COLO668 (cell line): ENCODE data around the gene SLC13A4.
"Not testable (repeated sequence)": the region's sequence is repeated elsewhere in the genome, so short reads cannot be mapped to it uniquely, and the experiment has no call there.

ENCODE experiments used
- DNase-seq: peaks from one replicate; lab custom pipeline; 2025; ENCODE audit not compliant: unreplicated experiment; lab: John Stamatoyannopoulos, UW

The SLC13A4 gene

DNA sequence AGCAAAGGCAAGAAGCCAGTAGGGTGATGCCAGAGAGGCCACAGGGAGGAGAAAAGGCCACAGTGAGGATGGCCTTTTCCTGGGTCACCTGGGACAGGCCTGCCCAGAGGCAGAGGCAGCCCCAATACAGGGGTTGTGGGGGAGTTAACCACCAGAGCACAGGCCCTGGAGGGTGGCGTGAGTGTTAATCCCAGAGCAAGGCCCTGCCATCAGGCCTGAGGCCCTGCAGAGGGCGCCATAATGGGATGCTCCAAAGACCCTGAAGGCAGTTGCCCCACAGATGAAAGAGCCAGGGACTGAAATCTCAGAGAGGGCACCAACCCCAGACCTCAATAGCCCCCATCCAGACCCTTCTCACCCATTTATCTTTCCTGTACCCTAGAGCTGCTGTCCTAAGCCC lies 23.9 kb downstream of the SLC13A4 start:
- no peak for DNase-seq

- DNase-seq, result no peak
Measured at GRCh38 chr7:135697276-135698049, 30.5 kb downstream of the SLC13A4 start.

GRCh38 chr7:135693558-135693957 lies 34.4 kb downstream of the SLC13A4 start:
- DNase-seq, result no peak

DNA sequence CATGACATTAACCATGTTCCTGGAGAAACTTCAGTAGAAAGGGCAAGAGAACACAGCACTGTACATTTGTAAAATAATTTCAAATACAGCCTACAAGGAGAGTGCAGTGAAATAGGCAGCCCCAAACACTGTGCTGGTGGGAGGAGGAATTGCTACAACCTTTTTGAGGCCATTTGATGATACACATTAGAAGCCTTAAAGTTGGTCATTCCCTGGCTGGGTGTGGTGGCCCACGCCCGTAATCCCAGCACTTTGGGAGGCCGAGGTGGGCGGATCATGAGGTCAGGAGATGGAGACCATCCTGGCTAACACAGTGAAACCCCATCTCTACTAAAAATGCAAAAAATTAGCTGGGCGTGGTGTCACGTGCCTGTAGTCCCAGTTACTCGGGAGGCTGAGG lies 35.4 kb downstream of the SLC13A4 start:
- DNase-seq, result not testable (repeated sequence)

GRCh38 chr7:135692055-135692454 lies 35.9 kb downstream of the SLC13A4 start:
- DNase-seq, result no peak

DNA sequence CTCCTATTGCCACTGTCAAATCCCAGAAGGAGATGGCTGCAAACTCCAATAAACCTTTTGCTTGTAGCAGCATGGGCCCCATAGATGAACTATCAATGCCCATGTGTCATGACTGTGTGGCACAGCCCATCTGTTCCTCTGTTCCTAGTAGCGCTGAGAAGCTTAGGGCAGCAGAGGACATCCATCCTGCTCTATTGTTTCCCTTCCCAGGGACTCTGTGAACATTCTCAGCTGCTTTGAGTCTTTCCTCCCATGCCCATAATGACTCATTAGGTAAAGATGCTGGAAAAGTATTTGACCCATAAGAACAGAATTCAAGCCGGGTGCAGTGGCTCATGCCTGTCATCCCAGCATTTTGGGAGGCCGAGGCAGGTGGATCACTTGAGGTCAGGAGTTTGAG lies 37.4 kb downstream of the SLC13A4 start:
- no peak for DNase-seq

GRCh38 chr7:135687466-135687865 lies 40.5 kb downstream of the SLC13A4 start:
- no peak for DNase-seq

GRCh38 chr7:135685306-135686084 lies 42.5 kb downstream of the SLC13A4 start:
- no peak for DNase-seq

GRCh38 chr7:135684699-135685098 lies 43.3 kb downstream of the SLC13A4 start:
- no peak for DNase-seq

GRCh38 chr7:135684136-135684535 lies 43.9 kb downstream of the SLC13A4 start:
- DNase-seq, result no peak

- DNase-seq, result no peak
Measured at GRCh38 chr7:135683609-135684008, 44.4 kb downstream of the SLC13A4 start.

DNA sequence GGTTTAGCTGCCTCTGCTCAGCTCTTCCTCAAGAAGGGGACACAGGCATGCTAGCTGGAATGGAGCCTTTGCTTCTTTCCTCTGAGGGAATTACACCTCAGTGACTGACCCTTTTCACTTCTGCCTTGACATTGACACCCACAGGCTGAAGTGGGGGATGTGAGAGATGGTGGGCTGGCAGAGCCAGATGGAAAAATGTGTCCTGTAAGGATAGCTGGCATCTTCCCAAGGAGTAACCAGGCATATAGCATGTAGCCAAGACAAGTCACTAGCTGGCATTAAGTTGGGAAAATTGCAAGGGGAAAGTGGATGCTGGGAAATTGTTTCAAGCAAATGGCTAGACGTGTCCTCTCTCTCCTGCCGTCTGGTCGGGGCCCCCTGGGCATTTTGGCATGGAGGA lies 45.8 kb downstream of the SLC13A4 start:
- no peak for DNase-seq

DNA sequence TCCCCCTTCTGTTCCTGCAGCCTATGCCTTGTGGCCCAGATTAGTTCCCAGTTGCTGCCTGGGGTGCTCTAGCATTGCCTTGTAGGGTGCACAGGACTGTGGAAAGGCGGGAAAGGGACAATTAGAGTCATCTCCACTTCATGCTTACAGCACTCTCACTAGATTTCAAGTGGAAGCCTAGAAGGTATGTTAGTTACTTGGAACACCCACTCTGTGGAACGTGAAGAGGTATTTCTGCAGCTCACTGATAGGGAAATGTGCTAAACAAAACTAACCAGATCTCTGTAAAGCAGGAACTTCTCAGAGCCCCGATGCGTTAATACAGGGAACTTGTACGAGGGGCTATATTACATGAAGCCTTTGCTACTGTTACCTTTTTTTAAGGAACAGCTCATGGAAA lies 46.2 kb downstream of the SLC13A4 start:
- DNase-seq, result no peak

DNA sequence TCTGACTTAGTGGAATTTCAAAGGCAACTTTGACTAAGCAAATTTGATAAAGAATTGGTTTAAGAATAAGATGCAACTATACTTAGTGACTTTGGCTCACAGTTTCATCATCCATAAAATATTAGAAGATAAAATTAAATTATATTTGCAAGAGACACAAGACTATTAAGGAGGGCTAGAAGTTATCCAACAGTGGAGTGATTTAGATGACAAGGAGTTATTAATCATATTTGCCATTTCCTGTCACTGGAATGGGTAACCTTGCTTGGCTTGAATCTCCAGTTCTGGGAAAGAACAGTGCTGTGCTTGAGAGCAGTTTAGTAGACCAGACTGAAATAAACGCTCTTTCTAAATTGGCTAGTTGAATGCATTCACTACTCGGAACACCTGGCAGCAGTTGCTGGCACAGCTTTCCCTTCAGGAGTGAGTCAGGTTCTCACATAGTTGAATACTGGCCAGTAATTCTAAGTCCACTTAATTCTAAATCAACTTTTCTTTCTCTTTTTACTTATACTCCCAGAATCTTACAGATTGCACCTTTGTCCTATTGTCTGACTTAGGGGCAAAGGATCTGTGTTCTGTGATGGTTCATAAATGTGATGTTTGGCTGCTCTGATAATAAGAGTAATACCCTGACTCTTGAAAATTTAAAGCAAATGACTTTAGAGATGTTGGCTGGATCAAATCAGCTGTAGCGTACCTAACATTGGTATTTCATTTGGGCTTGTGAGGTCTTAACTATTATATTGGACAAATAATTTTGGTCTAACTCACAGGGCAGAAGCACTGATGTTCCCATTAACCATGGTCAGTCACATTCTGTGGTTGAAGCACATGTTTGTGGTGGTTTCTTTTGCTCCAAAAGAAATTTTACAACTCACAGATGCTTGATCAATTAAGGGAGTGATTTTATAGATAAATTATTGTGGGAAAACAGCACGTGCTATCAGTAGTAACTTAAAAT lies 49.1 kb downstream of the SLC13A4 start:
- no peak for DNase-seq

DNA sequence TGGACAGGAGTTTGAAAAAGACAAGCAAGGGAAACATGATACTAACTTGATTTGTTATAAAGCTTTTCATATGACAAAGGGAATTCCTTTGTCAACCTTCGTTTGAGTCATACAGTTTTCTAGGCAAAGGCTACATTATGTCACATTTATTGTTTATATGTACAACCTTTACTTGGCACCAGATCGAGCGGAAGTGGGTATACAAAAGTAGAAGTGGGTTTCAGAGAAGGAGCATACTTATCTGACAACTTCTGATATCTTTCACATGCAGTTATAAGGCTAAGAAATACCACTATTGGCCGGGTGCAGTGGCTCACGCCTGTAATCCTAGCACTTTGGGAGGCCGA lies 54.7 kb downstream of the SLC13A4 start:
- DNase-seq, result no peak

- peak; percentile 15 for DNase-seq
Measured at GRCh38 chr7:135672560-135673359, 55.2 kb downstream of the SLC13A4 start.

DNA sequence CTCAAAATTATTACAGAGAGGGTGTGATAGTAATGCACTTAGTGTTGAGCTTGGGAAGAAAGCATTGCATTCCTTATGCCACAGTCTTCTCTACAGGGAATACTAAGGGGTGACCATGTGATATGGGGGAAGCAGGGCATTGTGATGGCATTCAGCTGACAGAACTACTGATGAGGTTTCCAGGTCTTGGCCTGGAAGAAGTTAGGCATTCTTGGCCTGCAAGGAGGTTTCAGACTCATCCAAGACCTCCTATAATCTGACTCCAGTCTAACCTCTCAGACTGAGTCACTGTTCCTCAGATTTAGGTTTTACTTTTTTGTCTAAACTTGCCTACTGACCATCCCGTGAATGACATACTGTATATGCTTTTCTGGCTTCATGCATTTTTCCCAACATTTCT lies 57.8 kb downstream of the SLC13A4 start:
- DNase-seq, result no peak

DNA sequence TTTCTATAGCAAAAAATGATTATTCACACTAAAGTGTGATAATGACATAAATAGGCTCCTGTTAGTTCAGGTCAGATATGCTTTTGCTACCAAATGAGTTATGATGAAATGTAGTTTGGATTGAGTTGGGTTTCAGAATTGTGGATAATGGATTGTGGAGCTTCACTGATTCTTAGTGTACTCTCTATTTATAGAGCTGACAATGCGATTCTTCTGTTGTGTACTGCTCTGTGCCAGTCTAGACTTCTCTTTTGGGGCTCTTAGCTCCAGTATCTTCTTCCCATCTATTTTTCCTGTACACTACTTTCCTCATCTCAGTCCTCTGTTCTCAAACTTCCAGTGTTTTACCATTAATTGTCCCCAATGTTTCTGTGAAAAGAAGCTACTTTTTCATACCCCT lies 58.2 kb downstream of the SLC13A4 start:
- no peak for DNase-seq

DNA sequence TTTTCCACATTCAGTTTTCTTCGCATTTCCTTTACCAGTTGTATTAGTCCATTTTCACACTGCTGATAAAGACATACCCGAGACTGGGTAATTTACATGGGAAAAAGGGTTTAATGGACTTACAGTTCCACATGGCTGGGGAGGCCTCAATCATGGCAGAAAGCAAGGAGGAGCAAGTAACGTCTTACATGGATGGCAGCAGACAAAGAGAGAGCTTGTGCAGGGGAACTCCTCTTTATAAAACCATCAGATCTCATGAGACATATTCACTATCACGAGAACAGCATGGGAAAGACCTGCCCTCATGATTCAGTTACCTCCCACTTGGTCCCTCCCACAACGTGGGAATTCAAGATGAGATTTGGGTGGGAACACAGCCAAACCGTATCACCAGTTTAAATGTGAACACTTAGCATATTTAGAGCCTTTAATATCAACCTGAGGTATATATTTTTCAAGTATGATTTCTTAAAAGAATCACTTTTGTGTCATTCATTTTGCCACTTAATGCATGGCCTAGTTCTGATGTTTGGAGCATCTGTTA lies 59.1 kb downstream of the SLC13A4 start:
- not testable (repeated sequence) for DNase-seq

GRCh38 chr7:135667626-135668025 lies 60.4 kb downstream of the SLC13A4 start:
- DNase-seq, result not testable (repeated sequence)
